ENCODE measurements around the gene MED8. TPM values are rescaled to one million over a fixed set of nuclear protein-coding genes. Genes with fewer than 3 reads are reported as not detected.
A peak's percentile ranks its signal among the peaks of the same experiment; 100 is the strongest.

The MED8 gene, protein sequence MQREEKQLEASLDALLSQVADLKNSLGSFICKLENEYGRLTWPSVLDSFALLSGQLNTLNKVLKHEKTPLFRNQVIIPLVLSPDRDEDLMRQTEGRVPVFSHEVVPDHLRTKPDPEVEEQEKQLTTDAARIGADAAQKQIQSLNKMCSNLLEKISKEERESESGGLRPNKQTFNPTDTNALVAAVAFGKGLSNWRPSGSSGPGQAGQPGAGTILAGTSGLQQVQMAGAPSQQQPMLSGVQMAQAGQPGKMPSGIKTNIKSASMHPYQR
- 42.5 and 50.7 TPM in 2 replicates for total RNA-seq (2014; rRNA removed; shearing (Covaris generic); ENCODE audit: low replicate concordance)

- Histone ChIP-seq H3K9me2 (replicated peaks; ENCODE audit: insufficient read depth, low read length) (no peaks in the 10 kb centered on the region), H3K4me1 (ENCODE audit: low read length) (peaks cover 27% of the 10 kb centered on the region), H3K27me3 (ENCODE audit: low read length) (no peaks in the 10 kb centered on the region), H4K20me1 (ENCODE audit: insufficient read depth, low read depth, low read length) (0 out of 2 replicates have a peak, but pooled peaks cover 13% of the 10 kb centered on the region), H2AFZ (ENCODE audit: low read length) (peak within 1 kb of the TSS; percentile 90), H3K79me2 (ENCODE audit: low read length) (peaks cover 64% of the 10 kb centered on the region), H3K9ac (ENCODE audit: low read length) (peak within 1 kb of the TSS; percentile 93), H3K9me3 (ENCODE audit: low read length) (no peaks in the 10 kb centered on the region), H3K4me3 (ENCODE audit: low read length) (peak within 1 kb of the TSS; percentile 98), H3K4me2 (ENCODE audit: low read depth, low read length, poor library complexity, severe bottlenecking) (peak within 1 kb of the TSS; percentile 83), H3K36me3 (ENCODE audit: insufficient read depth, low read length) (peaks cover 27% of the 10 kb centered on the region; the same call in 1 of the 2 replicates), H3K27ac (ENCODE audit: low read length) (peak within 1 kb of the TSS; percentile 7; the same call in 1 of the 2 replicates)
- DNase-seq: peak; percentile 98
Observed at GRCh38 chr1:43389326-43390313, at the start of gene MED8, which contains the start of gene SZT2. MED8 (minus strand) TSS chr1:43389800; CDS start chr1:43389764, 36 bp downstream. SZT2 (plus strand) TSS chr1:43389899; CDS start chr1:43389969, 70 bp downstream.

DNA sequence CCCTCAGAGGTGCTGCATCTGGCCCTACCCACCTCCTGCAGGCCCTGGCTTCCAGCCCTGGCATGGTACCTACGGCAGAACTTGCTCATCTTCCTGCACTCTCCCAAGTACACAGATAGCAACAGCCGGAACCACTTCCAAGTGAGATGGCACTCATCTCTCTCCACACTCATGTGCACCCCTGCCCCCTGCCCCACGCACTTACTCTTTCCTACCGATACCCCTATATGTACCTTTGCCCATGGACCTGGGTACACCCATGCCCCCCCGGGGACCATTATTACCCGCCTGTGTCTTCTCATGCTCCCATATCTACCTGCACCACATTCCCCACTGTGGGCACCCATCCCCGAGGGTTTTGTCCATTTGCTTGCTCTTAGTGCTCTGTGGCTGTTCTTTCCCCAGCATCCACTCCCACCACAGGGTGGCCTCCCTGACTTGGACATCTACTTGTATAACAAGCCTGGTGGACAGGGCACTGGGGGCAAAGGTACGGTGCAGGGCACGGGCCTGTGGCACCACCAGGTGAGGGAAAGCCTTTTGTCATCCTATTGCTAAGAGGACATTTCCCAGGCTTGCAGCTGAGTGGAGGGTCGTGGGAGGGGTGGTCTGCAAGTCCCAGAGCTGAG, 49.5 kb upstream of the MED8 start:
- H3K9me3 ChIP-seq (ENCODE audit: low read length): no peaks in the 10 kb centered on the region
- H3K27me3 ChIP-seq (ENCODE audit: low read length): no peaks in the 10 kb centered on the region
- H2AFZ ChIP-seq (ENCODE audit: low read length): no peak overlapping the region
- H3K4me3 ChIP-seq (ENCODE audit: low read length): no peak overlapping the region
- no peak overlapping the region for H3K27ac ChIP-seq (ENCODE audit: low read length)
- 0 out of 2 replicates have a peak, but pooled peaks cover 5% of the 10 kb centered on the region for H3K36me3 ChIP-seq (ENCODE audit: insufficient read depth, low read length)
- H4K20me1 ChIP-seq (ENCODE audit: insufficient read depth, low read depth, low read length): no peaks in the 10 kb centered on the region
- H3K4me1 ChIP-seq (ENCODE audit: low read length): no peaks in the 10 kb centered on the region
- H3K9ac ChIP-seq (ENCODE audit: low read length): no peak overlapping the region
- H3K4me2 ChIP-seq (ENCODE audit: low read depth, low read length, poor library complexity, severe bottlenecking): no peak overlapping the region
- no peaks in the 10 kb centered on the region for H3K9me2 ChIP-seq (replicated peaks; ENCODE audit: insufficient read depth, low read length)
- H3K79me2 ChIP-seq (ENCODE audit: low read length): no peaks in the 10 kb centered on the region
- no peak for DNase-seq

DNA sequence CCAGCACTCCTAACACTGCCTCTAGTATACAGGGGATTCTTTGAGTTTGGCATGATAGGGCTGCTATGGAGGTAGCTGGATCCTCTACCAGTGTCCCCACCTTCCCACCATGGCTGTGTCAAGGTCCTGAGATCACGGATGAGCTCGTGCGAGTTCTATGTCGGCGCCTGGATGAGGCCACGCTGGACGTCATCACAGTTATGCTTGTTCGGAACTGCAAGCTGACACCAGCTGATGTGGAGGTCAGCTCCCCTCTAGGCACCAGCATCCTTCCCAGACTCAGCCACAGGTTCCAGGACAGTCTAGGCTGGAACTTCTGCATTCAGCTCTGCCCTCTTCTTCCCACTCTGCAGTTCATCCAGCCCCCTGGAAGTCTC, 49.0 kb upstream of the MED8 start:
- Histone ChIP-seq H3K27ac (ENCODE audit: low read length) (no peak overlapping the region), H4K20me1 (ENCODE audit: insufficient read depth, low read depth, low read length) (no peaks in the 10 kb centered on the region), H3K9ac (ENCODE audit: low read length) (no peak overlapping the region), H2AFZ (ENCODE audit: low read length) (no peak overlapping the region), H3K79me2 (ENCODE audit: low read length) (no peaks in the 10 kb centered on the region), H3K9me2 (replicated peaks; ENCODE audit: insufficient read depth, low read length) (no peaks in the 10 kb centered on the region), H3K36me3 (ENCODE audit: insufficient read depth, low read length) (0 out of 2 replicates have a peak, but pooled peaks cover 3% of the 10 kb centered on the region), H3K4me1 (ENCODE audit: low read length) (no peaks in the 10 kb centered on the region), H3K27me3 (ENCODE audit: low read length) (no peaks in the 10 kb centered on the region), H3K4me2 (ENCODE audit: low read depth, low read length, poor library complexity, severe bottlenecking) (no peak overlapping the region), H3K4me3 (ENCODE audit: low read length) (no peak overlapping the region), H3K9me3 (ENCODE audit: low read length) (no peaks in the 10 kb centered on the region)
- DNase-seq: no peak

- no peak overlapping the region for H3K27ac ChIP-seq (ENCODE audit: low read length)
- H3K36me3 ChIP-seq (ENCODE audit: insufficient read depth, low read length): peaks cover 6% of the 10 kb centered on the region; the same call in 1 of the 2 replicates
- no peaks in the 10 kb centered on the region for H3K27me3 ChIP-seq (ENCODE audit: low read length)
- H4K20me1 ChIP-seq (ENCODE audit: insufficient read depth, low read depth, low read length): no peaks in the 10 kb centered on the region
- no peak overlapping the region for H3K9ac ChIP-seq (ENCODE audit: low read length)
- no peak for DNase-seq
- H2AFZ ChIP-seq (ENCODE audit: low read length): no peak overlapping the region
- no peak overlapping the region for H3K4me2 ChIP-seq (ENCODE audit: low read depth, low read length, poor library complexity, severe bottlenecking)
- H3K79me2 ChIP-seq (ENCODE audit: low read length): no peaks in the 10 kb centered on the region
- H3K9me2 ChIP-seq (replicated peaks; ENCODE audit: insufficient read depth, low read length): no peaks in the 10 kb centered on the region
- no peaks in the 10 kb centered on the region for H3K4me1 ChIP-seq (ENCODE audit: low read length)
- H3K4me3 ChIP-seq (ENCODE audit: low read length): no peak overlapping the region
- H3K9me3 ChIP-seq (ENCODE audit: low read length): no peaks in the 10 kb centered on the region
Observed at GRCh38 chr1:43438006-43438405, 48.4 kb upstream of the MED8 start.

GRCh38 chr1:43437031-43437973, 47.7 kb upstream of the MED8 start:
- no peak overlapping the region for H3K9ac ChIP-seq (ENCODE audit: low read length)
- peaks cover 6% of the 10 kb centered on the region; the same call in 1 of the 2 replicates for H3K36me3 ChIP-seq (ENCODE audit: insufficient read depth, low read length)
- no peaks in the 10 kb centered on the region for H3K9me2 ChIP-seq (replicated peaks; ENCODE audit: insufficient read depth, low read length)
- H3K4me3 ChIP-seq (ENCODE audit: low read length): no peak overlapping the region
- no peaks in the 10 kb centered on the region for H3K79me2 ChIP-seq (ENCODE audit: low read length)
- no peaks in the 10 kb centered on the region for H4K20me1 ChIP-seq (ENCODE audit: insufficient read depth, low read depth, low read length)
- H3K27ac ChIP-seq (ENCODE audit: low read length): no peak overlapping the region
- DNase-seq: no peak
- no peak overlapping the region for H3K4me2 ChIP-seq (ENCODE audit: low read depth, low read length, poor library complexity, severe bottlenecking)
- H3K27me3 ChIP-seq (ENCODE audit: low read length): no peaks in the 10 kb centered on the region
- H3K9me3 ChIP-seq (ENCODE audit: low read length): no peaks in the 10 kb centered on the region
- no peak overlapping the region for H2AFZ ChIP-seq (ENCODE audit: low read length)
- no peaks in the 10 kb centered on the region for H3K4me1 ChIP-seq (ENCODE audit: low read length)

DNA sequence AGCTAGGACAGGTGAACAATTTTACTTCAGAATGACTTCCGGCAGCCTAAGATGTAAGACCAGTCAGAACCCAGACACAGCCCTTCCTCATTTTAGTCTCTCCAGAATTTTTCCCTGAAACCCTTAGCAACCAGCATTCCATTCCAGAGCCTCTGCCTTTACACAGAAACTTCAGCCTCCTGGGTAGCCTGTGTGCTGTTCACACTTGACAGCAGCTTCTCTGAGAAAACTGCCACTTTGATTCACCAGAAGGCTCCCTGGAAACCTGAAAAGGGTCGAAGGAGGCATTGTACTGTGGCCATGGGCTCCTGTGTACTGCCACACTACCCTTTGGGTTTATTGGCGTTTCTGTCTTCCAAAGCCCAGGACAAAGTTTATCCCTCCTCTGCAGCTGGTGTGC, 46.8 kb upstream of the MED8 start:
- Histone ChIP-seq H3K4me1 (ENCODE audit: low read length) (no peaks in the 10 kb centered on the region), H2AFZ (ENCODE audit: low read length) (no peak overlapping the region), H3K4me2 (ENCODE audit: low read depth, low read length, poor library complexity, severe bottlenecking) (no peak overlapping the region), H3K9me3 (ENCODE audit: low read length) (no peaks in the 10 kb centered on the region), H4K20me1 (ENCODE audit: insufficient read depth, low read depth, low read length) (no peaks in the 10 kb centered on the region), H3K27me3 (ENCODE audit: low read length) (no peaks in the 10 kb centered on the region), H3K36me3 (ENCODE audit: insufficient read depth, low read length) (peaks cover 6% of the 10 kb centered on the region; the same call in 1 of the 2 replicates), H3K9ac (ENCODE audit: low read length) (no peak overlapping the region), H3K4me3 (ENCODE audit: low read length) (no peak overlapping the region), H3K79me2 (ENCODE audit: low read length) (no peaks in the 10 kb centered on the region), H3K9me2 (replicated peaks; ENCODE audit: insufficient read depth, low read length) (no peaks in the 10 kb centered on the region), H3K27ac (ENCODE audit: low read length) (no peak overlapping the region)
- DNase-seq: no peak
